Measurements from ENCODE around the gene TPST1. TPM values are rescaled to one million over a fixed set of nuclear protein-coding genes. Genes with fewer than 3 reads are reported as not detected.

TPST1 gene
- polyA plus RNA-seq, 1 of the 3 experiments (the other 2 are of a cell fraction), result 36.4 TPM

GRCh38 chr7:66326501-66327215 is 121.5 kb downstream of the TPST1 start:
- Histone ChIP-seq H3K4me2 (no peak overlapping the region), H3K9me2 (no peaks in the 10 kb centered on the region), H2AFZ (ENCODE audit: low read depth) (no peak overlapping the region), H4K20me1 (ENCODE audit: insufficient read depth) (no peaks in the 10 kb centered on the region), H3K36me3 (replicated peaks in 1 of 2; ENCODE audit: control insufficient read depth in 1 of 2, insufficient read depth in 2 of 2, low read length in 1 of 2) (peaks cover 0 to 6% of the 10 kb centered on the region in 2 experiments), H3K4me3 (ENCODE audit: low read depth in 2 of 2, low read length in 1 of 2) (no peak overlapping the region), H3K79me2 (ENCODE audit: insufficient read depth) (peaks cover 2% of the 10 kb centered on the region; the same call in 1 of the 2 replicates), H3K4me1 (ENCODE audit: control insufficient read depth in 1 of 2, insufficient read depth in 2 of 2, low read depth in 1 of 2, low read length in 1 of 2) (peaks cover 10 to 24% of the 10 kb centered on the region in 2 experiments; a peak in 3 of 4 replicates), H3K27me3 (ENCODE audit: insufficient read depth) (no peaks in the 10 kb centered on the region), H3K27ac (ENCODE audit: low read depth in 2 of 2, low read length in 1 of 2) (peak overlapping the region; percentile 8 to 51; a peak in 2 of 4 replicates), H3F3A (replicated peaks; ENCODE audit: insufficient read depth) (peaks cover 14% of the 10 kb centered on the region), H3K9ac (no peak overlapping the region), H3K9me3 (no peaks in the 10 kb centered on the region)
- CTCF ChIA-PET, result no interaction called here
- DNase-seq, result peak; percentile 57
- POLR2A ChIA-PET, result no interaction called here
- 36% methylated on average over 1 of the region's 1 CpG for WGBS (ENCODE audit: low lambda C conversion rate)
- peak; percentile 52; the same call in 1 of the 2 replicates for TF ChIP-seq POLR2AphosphoS5 (IDR thresholded peaks at IDR 0.05; ENCODE audit: low read depth, low read length)
- TF ChIP-seq RFX5 (IDR thresholded peaks at IDR 0.05; ENCODE audit: low read length), result no peak
- TF ChIP-seq MEF2A (IDR thresholded peaks at IDR 0.05; ENCODE audit: borderline replicate concordance, low read depth), result no peak
- TF ChIP-seq RAD21 (IDR thresholded peaks at IDR 0.05; ENCODE audit: low read length), result no peak
- TF ChIP-seq ZBTB33 (IDR thresholded peaks at IDR 0.05; ENCODE audit: borderline replicate concordance, low read depth), result no peak
- TF ChIP-seq NRF1 (IDR thresholded peaks at IDR 0.05; ENCODE audit: low read depth, low read length), result no peak
- TF ChIP-seq FOXM1 (IDR thresholded peaks at IDR 0.05; ENCODE audit: low read depth), result no peak
- TF ChIP-seq RXRA (IDR thresholded peaks at IDR 0.05; ENCODE audit: borderline replicate concordance, low read depth), result no peak
- no peak for TF ChIP-seq EZH2phosphoT487 (IDR thresholded peaks at IDR 0.05; ENCODE audit: borderline replicate concordance, low read depth)
- no peak for TF ChIP-seq FOSL2 (IDR thresholded peaks at IDR 0.05; ENCODE audit: borderline replicate concordance, low read depth)
- no peak for TF ChIP-seq ELF1 (IDR thresholded peaks at IDR 0.05)
- no peak for TF ChIP-seq SMC3 (IDR thresholded peaks at IDR 0.05; ENCODE audit: low read depth, low read length)
- TF ChIP-seq REST (IDR thresholded peaks at IDR 0.05; ENCODE audit: low read depth, low read length), result no peak
- TF ChIP-seq GATA2 (CRISPR knock-in tag; IDR thresholded peaks at IDR 0.05), result peak; percentile 44; the same call in 1 of the 2 replicates
- TF ChIP-seq GABPA (IDR thresholded peaks at IDR 0.05; ENCODE audit: low read depth), result no peak
- TF ChIP-seq USF1 (IDR thresholded peaks at IDR 0.05; ENCODE audit: borderline replicate concordance, low read depth), result no peak
- TF ChIP-seq YY1 (IDR thresholded peaks at IDR 0.05; ENCODE audit: low read depth), result no peak
- TF ChIP-seq NFIC (IDR thresholded peaks at IDR 0.05; ENCODE audit: borderline replicate concordance), result 0 out of 2 replicates have a peak, but pooled peaks have one; percentile 20
- TF ChIP-seq SIN3A (IDR thresholded peaks at IDR 0.05; ENCODE audit: borderline replicate concordance, low read depth, low read length), result no peak
- no peak for TF ChIP-seq MAX (IDR thresholded peaks at IDR 0.05; ENCODE audit: low read depth)
- TF ChIP-seq FOXJ3 (CRISPR knock-in tag; IDR thresholded peaks at IDR 0.05), result no peak
- peak; percentile 89 for TF ChIP-seq RCOR1 (IDR thresholded peaks at IDR 0.05; ENCODE audit: low read length)
- peak; percentile 75 for TF ChIP-seq PBX3 (IDR thresholded peaks at IDR 0.05)
- TF ChIP-seq JUND (IDR thresholded peaks at IDR 0.05), result 0 out of 2 replicates have a peak, but pooled peaks have one; percentile 6
- peak; percentile 21; the same call in 1 of the 2 replicates for TF ChIP-seq MXI1 (IDR thresholded peaks at IDR 0.05; ENCODE audit: low read depth, low read length)
- TF ChIP-seq CHD2 (IDR thresholded peaks at IDR 0.05; ENCODE audit: low read length, partially characterized antibody), result peak; percentile 60
- peak; percentile 77 for TF ChIP-seq TCF12 (IDR thresholded peaks at IDR 0.05)
- TF ChIP-seq TEAD4 (IDR thresholded peaks at IDR 0.05; ENCODE audit: borderline replicate concordance, insufficient read depth), result no peak

Measured in SK-N-SH (cell line).